Stimulated activated CD8-positive, alpha-beta memory T cell treated with anti-CD3 and anti-CD28 coated beads, Interleukin-2, amount 100 ng/mL, for 48 hours (primary cell): ENCODE data around the gene CCDC18.
"Not testable (repeated sequence)": the region's sequence is repeated elsewhere in the genome, so short reads cannot be mapped to it uniquely, and the experiment has no call there.

Experiments used
- DNase-seq, 2 donors: peaks; one replicate each; pipeline ENCODE4 v3.0.0-alpha.2; 2020; ENCODE audit warnings: low read depth in 2 of 2

The CCDC18 gene

DNA sequence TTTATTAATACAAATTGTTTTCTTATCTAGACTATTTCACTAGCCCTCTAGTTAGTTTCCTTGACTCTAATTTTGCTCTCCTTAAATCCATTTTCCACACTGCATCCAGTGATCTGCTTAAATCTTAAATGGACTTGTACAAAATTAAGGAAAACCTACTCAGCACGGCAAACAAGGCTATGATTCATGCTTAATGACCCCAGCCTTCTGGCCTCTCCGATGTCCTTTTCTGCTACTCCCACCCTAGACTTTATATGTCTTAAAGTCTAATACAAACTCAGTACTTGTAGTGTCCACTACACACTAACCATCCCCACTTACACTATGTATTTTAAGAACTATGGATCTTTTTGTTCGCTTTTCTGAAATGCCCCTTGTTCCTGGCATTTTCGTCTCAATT is 2.5 kb upstream of the CCDC18 start:
- DNase-seq: no peak

- DNase-seq: no peak
Observed at GRCh38 chr1:93178418-93178817, 2.1 kb upstream of the CCDC18 start.

- peak; percentile 89 to 94 for DNase-seq
Observed at GRCh38 chr1:93179886-93180722, 420 bp upstream of the CCDC18 start, which contains the start of gene TMED5. Gene TMED5 (minus strand): TSS chr1:93180413. CDS start chr1:93180242, 171 bp downstream.

GRCh38 chr1:93186667-93187066 is 6.1 kb downstream of the CCDC18 start:
- DNase-seq: no peak

- DNase-seq: no peak
Observed at GRCh38 chr1:93190432-93190831, 9.9 kb downstream of the CCDC18 start.

DNA sequence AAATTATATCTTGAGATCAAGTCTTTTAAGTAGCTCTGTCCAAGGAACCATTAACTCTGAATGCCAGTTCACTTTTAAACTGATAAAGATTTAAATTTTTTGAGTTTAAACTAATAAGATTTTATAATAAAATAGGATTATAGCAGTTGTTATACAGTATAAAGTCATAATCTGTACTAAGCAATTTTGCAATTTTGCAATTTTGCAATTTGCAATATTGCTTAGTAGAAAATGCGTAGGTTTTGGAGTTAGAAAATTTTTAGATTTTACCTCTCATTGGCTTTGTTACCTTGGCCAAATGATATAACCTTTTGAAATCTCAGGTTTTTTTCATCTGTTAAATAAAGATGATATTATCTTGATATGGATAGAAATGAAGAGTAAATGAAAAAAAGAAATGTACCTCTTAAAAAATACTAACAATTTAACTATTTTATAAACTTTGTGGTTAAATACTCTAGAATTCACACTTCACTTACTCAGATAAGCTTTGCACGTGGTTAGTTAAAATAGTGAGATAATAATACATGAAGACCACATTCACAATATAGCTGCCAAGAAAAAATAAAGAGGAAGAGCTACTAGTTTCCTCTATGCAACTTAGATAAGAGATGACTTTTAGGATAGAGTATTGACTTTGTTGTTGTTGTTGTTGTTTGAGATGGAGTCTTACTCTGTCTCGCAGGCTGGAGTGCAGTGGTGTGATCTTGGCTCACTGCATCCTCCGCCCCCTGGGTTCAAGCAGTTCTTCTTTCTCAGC is 13.9 kb downstream of the CCDC18 start:
- no peak for DNase-seq

- no peak for DNase-seq
Observed at GRCh38 chr1:93196591-93196990, 16.1 kb downstream of the CCDC18 start.

DNA sequence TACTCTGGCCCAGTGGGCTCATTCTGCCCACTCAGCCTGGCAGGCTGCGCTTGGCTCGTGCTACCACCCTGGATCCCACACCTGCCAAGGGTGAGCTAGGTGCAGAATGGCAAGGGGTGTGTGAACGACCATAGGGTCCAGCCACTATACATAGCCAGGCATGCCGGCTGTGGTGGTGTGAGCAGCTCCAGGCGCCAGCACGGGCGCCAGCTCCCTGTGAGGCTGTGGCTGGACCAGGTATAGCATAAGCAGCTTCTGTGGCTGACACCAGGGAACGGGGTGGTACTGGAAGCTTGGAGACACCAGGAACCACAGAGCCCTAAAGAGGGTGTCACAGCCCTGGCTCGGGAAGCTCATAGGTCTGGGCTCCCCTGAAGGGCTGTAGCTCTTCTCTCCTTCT is 18.6 kb downstream of the CCDC18 start:
- DNase-seq: no peak

- no peak for DNase-seq
Observed at GRCh38 chr1:93200086-93200620, 19.6 kb downstream of the CCDC18 start.

DNA sequence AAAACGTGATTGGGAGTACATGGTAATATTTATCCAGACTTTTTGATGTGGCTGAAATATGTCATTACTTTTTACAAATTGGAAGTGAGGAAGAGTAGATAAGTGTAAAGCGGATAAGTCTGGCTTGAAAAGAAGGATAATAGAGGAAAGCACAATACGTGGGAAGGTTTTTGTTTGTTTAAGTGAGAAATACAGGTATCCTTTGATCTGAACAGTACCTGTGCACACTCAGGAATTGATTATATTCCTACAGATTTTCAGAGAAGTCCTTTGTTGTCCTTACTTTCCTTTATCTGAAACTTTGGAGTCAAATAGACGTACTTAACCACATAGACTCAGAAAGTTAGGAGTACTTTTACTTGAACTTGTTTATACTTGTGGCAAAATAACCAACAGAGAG is 20.2 kb downstream of the CCDC18 start:
- no peak for DNase-seq

DNA sequence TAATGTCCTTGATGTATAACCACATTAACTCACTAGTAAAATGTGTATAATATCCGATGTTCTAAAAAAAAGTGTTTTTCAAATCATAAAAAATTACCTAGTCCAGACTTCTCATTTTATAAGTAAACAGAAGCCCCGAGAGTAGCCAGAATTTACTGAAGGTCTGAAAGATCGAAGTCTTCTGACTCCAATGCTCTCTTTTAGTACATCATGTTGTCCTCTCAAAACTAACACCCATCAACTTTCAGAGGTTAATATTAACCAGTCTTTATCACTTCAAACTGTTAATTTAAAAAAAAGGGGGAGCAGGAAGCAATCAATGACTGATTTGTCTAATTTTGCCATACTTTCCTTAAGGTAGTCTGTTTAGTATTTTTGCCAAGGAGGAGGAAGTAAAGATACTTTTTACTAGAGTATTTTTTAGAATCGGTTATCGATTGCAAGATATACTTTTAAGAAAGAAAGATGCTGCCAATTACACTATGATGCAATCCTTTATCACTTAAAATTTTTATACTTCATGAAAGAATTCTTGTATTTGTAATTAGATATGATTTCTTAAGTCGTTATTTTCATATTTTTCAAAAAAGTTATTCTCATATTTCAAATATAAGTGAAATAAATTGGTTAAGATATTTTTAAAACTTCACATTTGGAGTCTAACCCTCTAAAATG is 25.5 kb downstream of the CCDC18 start:
- DNase-seq: no peak

- no peak for DNase-seq
Observed at GRCh38 chr1:93206567-93206954, 26.0 kb downstream of the CCDC18 start.

DNA sequence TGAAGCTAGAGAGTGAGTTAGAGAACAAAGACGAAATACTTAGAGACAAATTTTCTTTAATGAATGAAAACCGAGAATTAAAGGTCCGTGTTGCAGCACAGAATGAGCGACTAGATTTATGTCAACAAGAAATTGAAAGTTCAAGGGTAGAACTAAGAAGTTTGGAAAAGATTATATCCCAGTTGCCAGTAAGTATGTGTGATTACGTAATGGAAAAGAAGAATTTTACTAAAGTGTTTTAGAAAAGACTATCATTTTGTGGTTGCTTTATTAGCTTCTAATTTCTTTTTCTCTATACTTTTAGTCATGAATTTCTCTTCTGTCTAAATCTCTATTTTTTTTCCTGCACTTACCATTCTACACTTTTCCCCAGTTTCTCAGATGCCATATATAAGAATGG is 26.7 kb downstream of the CCDC18 start:
- no peak for DNase-seq

- no peak for DNase-seq
Observed at GRCh38 chr1:93215322-93215721, 34.8 kb downstream of the CCDC18 start.

GRCh38 chr1:93219443-93219842 is 38.9 kb downstream of the CCDC18 start:
- no peak for DNase-seq

GRCh38 chr1:93220716-93221115 is 40.2 kb downstream of the CCDC18 start:
- not testable (repeated sequence) for DNase-seq

DNA sequence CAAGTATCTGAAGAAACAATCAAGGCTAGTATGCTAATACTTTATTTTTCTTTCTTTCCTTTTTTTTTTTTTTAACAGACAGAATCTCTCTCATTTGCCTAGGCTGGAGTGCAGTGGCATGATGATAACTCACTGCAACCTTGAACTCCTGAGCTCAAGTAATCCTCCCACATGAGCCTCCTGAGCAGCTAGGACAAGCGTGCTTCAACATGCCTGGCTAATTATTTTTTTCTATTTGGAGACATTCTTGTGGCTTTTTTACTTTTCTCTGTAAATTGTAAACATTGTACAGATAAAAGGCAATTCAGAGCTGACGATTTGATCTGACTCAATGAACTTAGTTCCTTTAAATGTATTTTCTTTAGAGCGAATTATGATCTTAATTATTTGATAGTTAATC is 41.4 kb downstream of the CCDC18 start:
- no peak for DNase-seq

DNA sequence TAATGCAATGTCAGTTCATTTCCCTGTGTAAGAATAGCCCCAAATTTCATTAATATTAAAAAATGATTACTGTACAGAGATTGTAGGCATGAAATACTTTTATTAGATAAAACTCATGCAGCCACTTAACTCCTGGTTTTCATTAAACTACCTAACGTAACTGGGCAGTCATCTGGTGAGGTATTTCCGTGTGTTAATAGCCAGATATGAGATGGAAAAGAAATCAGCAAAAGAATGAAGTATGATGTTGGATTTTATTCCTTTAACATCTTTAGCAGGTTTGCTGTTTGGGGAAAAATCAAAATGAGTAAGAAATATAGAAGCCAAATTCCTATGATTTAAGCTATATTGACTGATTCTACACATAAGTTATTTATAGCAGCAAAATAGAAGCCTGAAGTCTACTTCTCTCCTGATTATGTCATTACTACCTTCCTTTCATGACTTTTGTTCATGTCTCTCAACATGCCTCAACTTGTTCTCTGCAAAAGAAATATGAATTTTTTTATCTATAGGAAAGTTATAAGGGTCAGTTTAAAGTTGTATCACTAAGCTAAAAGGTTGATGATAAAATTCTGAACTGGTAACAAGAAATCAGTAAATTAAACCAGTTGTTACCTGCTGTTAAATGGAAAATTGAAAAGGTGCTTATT is 42.6 kb downstream of the CCDC18 start:
- DNase-seq: no peak

DNA sequence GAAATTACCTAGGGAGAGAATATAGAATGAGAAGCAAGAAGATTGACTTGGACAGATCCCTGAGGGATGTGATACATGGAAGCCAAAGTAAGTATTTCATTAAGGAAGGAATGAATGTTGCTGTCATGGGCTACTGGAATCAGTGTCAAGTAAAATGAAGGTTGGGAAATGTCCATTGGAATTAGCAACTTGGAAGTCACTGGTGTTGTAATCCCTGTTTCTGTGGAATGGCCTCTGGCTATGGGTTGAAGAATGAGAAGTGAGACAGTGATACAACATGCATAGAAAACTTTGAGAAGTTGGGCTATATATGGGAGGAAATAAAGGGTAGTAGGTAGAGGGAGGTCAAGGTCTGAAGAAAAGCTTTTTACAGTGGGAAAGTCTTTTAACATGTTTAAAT is 54.7 kb downstream of the CCDC18 start:
- DNase-seq: no peak

DNA sequence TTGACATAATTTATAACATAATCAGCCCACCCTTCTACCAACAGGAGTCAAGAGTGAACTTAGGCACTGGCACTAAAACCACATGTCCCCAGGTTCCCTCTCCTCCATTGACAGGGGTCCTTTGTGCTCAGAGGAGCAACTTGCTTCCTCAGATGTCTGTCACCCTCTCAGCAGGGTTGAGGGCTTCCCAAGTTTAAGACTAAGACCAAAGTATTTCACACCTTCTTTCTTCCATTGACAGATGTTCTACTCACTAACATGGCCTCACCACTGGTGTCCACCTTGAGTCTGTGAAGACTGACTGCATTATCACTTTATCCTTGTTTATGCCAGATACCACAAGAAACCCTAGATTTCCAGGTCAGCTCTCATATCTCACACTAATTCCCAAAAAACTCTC is 56.5 kb downstream of the CCDC18 start:
- no peak for DNase-seq

DNA sequence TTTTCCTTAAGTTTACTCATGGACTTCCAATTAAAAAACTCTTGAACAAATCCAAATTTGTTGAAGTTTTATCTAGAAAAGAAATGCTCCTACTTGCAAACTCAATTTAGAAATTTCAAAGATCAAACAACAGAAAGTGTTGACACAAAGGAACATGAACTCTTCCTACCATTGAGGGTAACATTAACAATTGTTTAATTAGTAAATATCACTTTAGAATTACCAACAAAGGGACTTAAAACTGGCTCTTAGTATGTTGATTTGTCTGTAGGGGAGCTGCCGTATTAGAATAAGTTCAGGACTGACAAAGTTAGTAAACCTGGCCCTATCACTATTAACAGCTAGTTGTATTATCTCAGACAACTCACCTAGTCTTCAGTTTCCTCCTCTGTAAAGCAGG is 57.9 kb downstream of the CCDC18 start:
- DNase-seq: no peak

DNA sequence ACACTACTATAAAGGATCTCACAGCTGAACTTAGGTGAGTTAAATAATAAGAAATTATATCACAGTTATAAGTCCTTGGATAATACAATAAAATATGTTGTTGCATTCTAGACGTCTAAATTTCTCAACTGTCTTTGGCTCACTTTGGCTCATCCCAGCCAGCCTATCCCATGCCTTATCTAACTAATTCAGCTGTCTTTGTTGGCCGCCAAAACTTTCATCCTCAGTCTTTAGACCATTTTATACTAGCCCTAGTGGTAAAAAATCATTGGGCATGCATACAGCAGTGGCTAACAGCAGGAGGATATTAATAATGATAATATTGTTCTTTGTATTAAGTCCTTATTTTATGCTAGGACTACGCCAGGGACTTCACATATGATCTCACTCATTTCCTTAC is 59.3 kb downstream of the CCDC18 start:
- no peak for DNase-seq
